ENCODE results near the gene COQ8A. TPM values are rescaled to one million over a fixed set of nuclear protein-coding genes. Genes with fewer than 3 reads are reported as not detected.
A peak's percentile ranks its signal among the peaks of the same experiment; 100 is the strongest.

Gene COQ8A
- total and polyA plus RNA-seq, 8 donors, result 26.4 to 384 (median 65.2) TPM

DNA sequence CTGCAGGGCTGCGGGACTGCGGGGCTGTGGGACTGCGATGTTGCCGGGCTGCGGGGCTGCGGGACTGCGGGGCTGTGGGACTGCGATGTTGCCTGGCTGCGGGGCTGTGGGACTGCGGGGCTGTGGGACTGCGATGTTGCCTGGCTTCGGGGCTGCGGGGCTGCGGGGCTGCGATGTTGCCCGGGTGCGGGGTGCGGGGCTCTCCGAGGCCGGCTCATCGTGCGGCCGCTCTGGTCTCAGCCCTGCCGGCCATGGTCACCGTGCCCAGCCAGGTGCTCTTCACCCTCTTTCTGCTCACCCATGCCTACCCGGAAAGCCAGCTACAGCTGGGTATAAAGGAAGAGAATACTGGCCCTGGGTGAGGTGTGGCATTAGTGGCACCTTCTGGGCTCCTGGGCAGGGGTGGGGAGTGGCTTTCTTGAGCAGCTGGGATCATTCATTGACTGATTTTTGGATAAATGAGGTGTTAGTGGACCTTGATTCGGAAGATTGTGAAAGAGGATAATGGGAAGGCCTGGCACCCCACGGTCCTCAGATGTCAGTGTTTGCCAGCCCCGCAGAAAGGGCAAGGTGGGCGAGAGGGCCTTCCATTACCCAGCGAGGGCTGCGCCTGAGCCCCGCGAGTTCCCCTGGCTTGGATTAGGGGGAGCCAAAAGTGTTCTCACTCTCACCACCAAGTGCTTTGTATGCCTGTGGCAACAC is 36.3 kb downstream of the COQ8A start:
- peak overlapping the region in 2 of 5 donors; percentile 8 to 52 for H3K27ac ChIP-seq
- peaks cover 44 to 69% (median 57%) of the 10 kb centered on the region in 4 donors for H3K4me1 ChIP-seq
- 90 to 96% (median 95%) methylated on average over 32 to 34 of the region's 34 CpGs for WGBS, 5 donors
- no peak overlapping the region for H3K4me3 ChIP-seq
- DNase-seq, result no peak
- H3K9me3 ChIP-seq, result peaks cover 0 to 6% (median 2%) of the 10 kb centered on the region in 4 donors
- H3K36me3 ChIP-seq, result peaks cover 6 to 66% (median 54%) of the 10 kb centered on the region in 4 donors
- no peak for TF ChIP-seq POLR2AphosphoS5 (IDR thresholded peaks at IDR 0.05)
- TF ChIP-seq POLR2A (IDR thresholded peaks at IDR 0.05), result no peak
- TF ChIP-seq, protein P1, sequence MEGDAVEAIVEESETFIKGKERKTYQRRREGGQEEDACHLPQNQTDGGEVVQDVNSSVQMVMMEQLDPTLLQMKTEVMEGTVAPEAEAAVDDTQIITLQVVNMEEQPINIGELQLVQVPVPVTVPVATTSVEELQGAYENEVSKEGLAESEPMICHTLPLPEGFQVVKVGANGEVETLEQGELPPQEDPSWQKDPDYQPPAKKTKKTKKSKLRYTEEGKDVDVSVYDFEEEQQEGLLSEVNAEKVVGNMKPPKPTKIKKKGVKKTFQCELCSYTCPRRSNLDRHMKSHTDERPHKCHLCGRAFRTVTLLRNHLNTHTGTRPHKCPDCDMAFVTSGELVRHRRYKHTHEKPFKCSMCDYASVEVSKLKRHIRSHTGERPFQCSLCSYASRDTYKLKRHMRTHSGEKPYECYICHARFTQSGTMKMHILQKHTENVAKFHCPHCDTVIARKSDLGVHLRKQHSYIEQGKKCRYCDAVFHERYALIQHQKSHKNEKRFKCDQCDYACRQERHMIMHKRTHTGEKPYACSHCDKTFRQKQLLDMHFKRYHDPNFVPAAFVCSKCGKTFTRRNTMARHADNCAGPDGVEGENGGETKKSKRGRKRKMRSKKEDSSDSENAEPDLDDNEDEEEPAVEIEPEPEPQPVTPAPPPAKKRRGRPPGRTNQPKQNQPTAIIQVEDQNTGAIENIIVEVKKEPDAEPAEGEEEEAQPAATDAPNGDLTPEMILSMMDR (IDR thresholded peaks at IDR 0.05), result no peak
- no peak for TF ChIP-seq EP300 (IDR thresholded peaks at IDR 0.05)
- intact Hi-C loops (cut with DNase I; ENCODE audit: low total_unique reads), result no loop called here
- no peaks in the 10 kb centered on the region for H3K27me3 ChIP-seq

DNA sequence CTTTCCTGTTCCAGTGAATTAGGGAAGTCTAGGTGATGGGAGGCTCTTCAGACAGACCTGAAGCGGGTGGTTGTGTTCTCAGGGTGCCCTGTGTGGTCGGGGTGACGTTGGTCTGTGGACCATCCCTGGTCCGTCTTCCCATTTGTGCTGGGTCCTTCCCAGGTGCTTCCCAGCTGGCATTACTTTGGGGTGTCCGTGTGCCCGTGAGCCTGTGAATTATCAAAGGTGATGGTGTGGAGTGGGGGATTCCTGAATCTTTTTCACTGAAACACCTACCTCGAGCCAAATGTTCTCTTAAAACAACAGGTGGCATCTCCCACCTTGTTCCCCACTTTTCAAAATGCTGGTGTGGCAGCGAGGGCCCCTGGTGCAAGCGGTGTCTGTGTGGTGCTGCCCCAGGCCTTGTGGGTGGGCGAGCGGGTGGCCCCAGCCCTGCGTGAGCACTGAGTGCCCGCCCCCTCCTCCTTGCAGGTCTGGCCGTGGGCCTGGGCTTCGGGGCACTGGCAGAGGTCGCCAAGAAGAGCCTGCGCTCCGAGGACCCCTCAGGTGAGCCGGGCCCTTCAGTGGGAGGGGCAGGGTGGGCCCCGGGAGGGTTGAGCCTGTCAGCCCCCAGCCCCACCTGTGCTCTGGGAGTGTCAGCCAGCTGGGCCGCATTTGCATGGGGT is 37.0 kb downstream of the COQ8A start:
- 84 to 93% (median 91%) methylated on average over 13 to 21 of the region's 21 CpGs for WGBS, 5 donors
- no peak for DNase-seq
- peak overlapping the region in 2 of 5 donors; percentile 8 to 52 for H3K27ac ChIP-seq

DNA sequence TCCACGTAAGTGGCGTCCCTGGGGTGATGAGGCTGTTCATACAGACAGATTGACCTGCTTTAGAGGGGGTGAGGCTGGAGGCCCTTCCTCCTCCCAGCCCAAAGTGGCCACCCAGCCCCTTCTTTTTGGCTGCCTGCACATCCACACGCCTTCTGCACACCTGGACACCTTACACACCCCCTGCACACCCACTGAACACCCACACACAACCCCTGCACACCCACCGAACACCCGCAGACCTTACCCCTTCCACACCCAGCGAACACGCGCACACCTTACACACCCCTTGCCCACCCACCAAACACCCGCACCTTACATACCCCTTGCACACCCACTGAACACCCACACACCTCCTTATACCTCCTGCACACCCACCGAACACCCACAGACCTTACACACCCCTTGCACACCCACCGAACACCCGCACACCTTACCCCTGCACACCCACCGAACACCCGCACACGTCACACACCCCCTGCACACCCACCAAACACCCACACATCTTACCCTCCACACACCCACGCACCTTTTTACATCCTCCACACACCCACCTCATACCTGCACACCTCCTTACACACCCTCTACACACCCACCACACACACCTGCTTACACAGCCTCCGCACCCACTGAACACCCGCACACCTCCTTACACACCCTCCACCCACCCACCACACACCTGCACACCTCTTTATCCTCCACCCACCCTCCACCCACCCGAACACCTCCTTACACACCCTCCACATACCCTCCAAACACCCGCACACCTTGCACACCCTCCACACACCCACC is 37.7 kb downstream of the COQ8A start:
- 86 to 92% (median 92%) methylated on average over 19 to 20 of the region's 20 CpGs for WGBS, 5 donors
- H3K27me3 ChIP-seq, result no peaks in the 10 kb centered on the region
- no peak overlapping the region for H3K27ac ChIP-seq
- H3K4me3 ChIP-seq, result no peak overlapping the region
- TF ChIP-seq POLR2A (IDR thresholded peaks at IDR 0.05) (no peak), EP300 (IDR thresholded peaks at IDR 0.05) (no peak), POLR2AphosphoS5 (IDR thresholded peaks at IDR 0.05) (no peak)
- TF ChIP-seq, protein P1 (IDR thresholded peaks at IDR 0.05), result no peak
- H3K4me1 ChIP-seq, result peaks cover 42 to 59% (median 56%) of the 10 kb centered on the region in 4 donors
- no peak for DNase-seq
- intact Hi-C loops (cut with DNase I; ENCODE audit: low total_unique reads), result no loop called here
- peaks cover 11 to 72% (median 58%) of the 10 kb centered on the region in 4 donors for H3K36me3 ChIP-seq
- no peaks in the 10 kb centered on the region for H3K9me3 ChIP-seq

More for the DNA sequence above, 37.0 kb downstream of the COQ8A start:
- Histone ChIP-seq H3K9me3 (peaks cover 0 to under 1% (median 0%) of the 10 kb centered on the region in 4 donors), H3K36me3 (peaks cover 6 to 66% (median 54%) of the 10 kb centered on the region in 4 donors), H3K27me3 (no peaks in the 10 kb centered on the region), H3K4me3 (no peak overlapping the region), H3K4me1 (peaks cover 44 to 66% (median 58%) of the 10 kb centered on the region in 4 donors)
- intact Hi-C loops (cut with DNase I; ENCODE audit: low total_unique reads), result no loop called here
- TF ChIP-seq, protein P1 (IDR thresholded peaks at IDR 0.05), result no peak
- TF ChIP-seq EP300 (IDR thresholded peaks at IDR 0.05) (no peak), POLR2A (IDR thresholded peaks at IDR 0.05) (no peak)

Measured in stomach (tissue), 9 donors.